DMS114 treated with DMSO at 0.1 percent for 48 hours (cell line): ENCODE data around the gene C2CD4D.
A peak's percentile ranks its signal among the peaks of the same experiment; 100 is the strongest.

Experiments used
- DNase-seq: peaks from one replicate; lab custom pipeline; 2025; ENCODE audit not compliant: unreplicated experiment; lab: John Stamatoyannopoulos, UW

Gene C2CD4D

GRCh38 chr1:151790940-151791651, 48.5 kb downstream of the C2CD4D start:
- DNase-seq = peak; percentile 34

DNA sequence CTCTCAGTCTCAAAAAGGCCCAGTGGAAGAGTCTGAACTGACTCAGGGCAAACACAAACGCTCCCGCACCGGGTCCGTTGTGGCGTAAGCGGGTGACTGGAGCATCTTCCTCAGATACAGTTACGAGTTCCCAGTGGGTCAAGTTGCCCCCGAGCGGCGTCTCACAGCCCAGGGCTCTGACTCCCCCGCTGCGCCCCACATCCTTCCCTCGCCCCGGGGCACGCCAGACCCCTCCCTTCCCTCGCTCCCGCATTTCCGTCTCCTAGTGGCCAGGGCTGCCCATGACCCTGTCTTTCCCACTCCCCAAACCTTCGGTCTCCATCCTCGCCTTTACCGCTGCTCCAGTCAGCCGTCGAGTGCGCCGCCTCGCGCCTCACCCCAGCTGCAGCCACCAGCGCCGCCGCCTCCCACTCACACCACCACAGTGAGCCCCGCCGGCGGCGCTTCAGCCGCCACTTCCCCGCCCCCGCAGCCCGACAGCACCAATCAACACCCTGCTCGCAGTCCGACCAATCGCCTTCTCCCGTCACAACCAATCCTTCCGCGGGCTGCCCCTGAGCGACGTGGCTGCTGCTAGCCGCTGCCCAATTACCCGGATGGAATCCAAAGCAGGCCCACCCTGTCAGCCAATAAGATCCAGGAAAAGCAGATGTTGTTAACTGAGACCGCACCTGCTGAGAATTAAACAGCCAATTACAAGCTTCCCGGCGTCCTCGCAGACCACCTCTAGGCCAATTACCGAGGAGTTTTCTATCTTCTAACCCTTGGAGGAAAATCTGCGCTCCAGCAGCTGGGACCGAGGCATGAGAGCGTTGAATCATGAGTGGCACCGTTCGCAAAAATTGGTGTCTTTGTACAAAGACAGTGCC, 49.3 kb downstream of the C2CD4D start, which contains the start of gene TDRKH:
Gene TDRKH (minus strand): TSS at position 430 of the 869 bp plus-strand sequence. CDS start 7,478 bp downstream, outside the sequence.
- DNase-seq = peak; percentile 100
